ENCODE data around the gene LZTS3.
"Not testable (repeated sequence)": the region's sequence is repeated elsewhere in the genome, so short reads cannot be mapped to it uniquely, and the experiment has no call there.

Gene LZTS3

GRCh38 chr20:3121271-3121911, 52.0 kb downstream of the LZTS3 start:
- CTCF ChIA-PET = interaction anchor here (1.6 kb wide), 1 partner anchor 8 kb away, joined by 3 read pairs; no protein-coding TSS in a partner anchor
- no peak for TF ChIP-seq CTCF (IDR thresholded peaks at IDR 0.05; ENCODE audit: control extremely low read depth, extremely low read depth, low read depth, missing control alignments)
- no peak for DNase-seq (ENCODE audit: extremely low spot score)
- POLR2A ChIA-PET = no interaction called here

GRCh38 chr20:3119044-3119443, 54.3 kb downstream of the LZTS3 start:
- no peak for TF ChIP-seq CTCF (IDR thresholded peaks at IDR 0.05; ENCODE audit: control extremely low read depth, extremely low read depth, low read depth, missing control alignments)
- CTCF ChIA-PET = interaction anchor here (1.2 to 1.8 kb wide), 2 partner anchors 10 to 41 kb away, joined by 4 to 7 read pairs; partner anchors contain the start of genes FASTKD5 and UBOX5
- POLR2A ChIA-PET = no interaction called here

GRCh38 chr20:3117839-3118379, 55.4 kb downstream of the LZTS3 start:
- DNase-seq (ENCODE audit: extremely low spot score); POLR2A ChIA-PET: not testable (repeated sequence)
- peak; percentile 64 for TF ChIP-seq CTCF (IDR thresholded peaks at IDR 0.05; ENCODE audit: control extremely low read depth, extremely low read depth, low read depth, missing control alignments)
- CTCF ChIA-PET = interaction anchor here (0.9 to 5.6 kb wide), 6 partner anchors 11 to 198 kb away, joined by 3 to 23 read pairs (median 4); partner anchors contain the start of genes FASTKD5 and UBOX5

More at GRCh38 chr20:3119044-3119443, 54.3 kb downstream of the LZTS3 start:
- no peak for DNase-seq (ENCODE audit: extremely low spot score)

- TF ChIP-seq CTCF (IDR thresholded peaks at IDR 0.05; ENCODE audit: control extremely low read depth, extremely low read depth, low read depth, missing control alignments) = no peak
- DNase-seq (ENCODE audit: extremely low spot score) = no peak
- ChIA-PET POLR2A (no interaction called here), CTCF (interaction anchor here (1.1 to 5.6 kb wide), 8 partner anchors 13 to 76 kb away, joined by 3 to 23 read pairs (median 4); no protein-coding TSS in a partner anchor)
Observed at GRCh38 chr20:3116341-3116740, 57.0 kb downstream of the LZTS3 start.

GRCh38 chr20:3115190-3116107, 57.9 kb downstream of the LZTS3 start:
- ChIA-PET CTCF (interaction anchor here (0.6 to 5.6 kb wide), 14 partner anchors 10 to 80 kb away, joined by 3 to 23 read pairs (median 4); no protein-coding TSS in a partner anchor), POLR2A (no interaction called here)
- TF ChIP-seq CTCF (IDR thresholded peaks at IDR 0.05; ENCODE audit: control extremely low read depth, extremely low read depth, low read depth, missing control alignments) = peak; percentile 60
- peak; percentile 82 for DNase-seq (ENCODE audit: extremely low spot score)

Data from GM10248 (cell line).